IgD-negative memory B cell (primary cell): ENCODE results near the gene MTFMT. TPM values are rescaled to one million over a fixed set of nuclear protein-coding genes. Genes with fewer than 3 reads are reported as not detected.

ENCODE experiments used
- H3K27ac Mint-ChIP-seq, 3 donors: one replicate each; pipeline ENCODE4 v1.8.0; 2020 to 2022; ENCODE audit warnings: mild to moderate bottlenecking in 3 of 3, mixed read lengths in 3 of 3, moderate library complexity in 1 of 3
- H3K27me3 Mint-ChIP-seq: one replicate; pipeline ENCODE4 v1.8.0; 2021; ENCODE audit warnings: mixed read lengths
- H3K36me3 Mint-ChIP-seq: one replicate; pipeline ENCODE4 v1.8.0; 2020; ENCODE audit warnings: mild to moderate bottlenecking, mixed read lengths
- H3K4me1 Mint-ChIP-seq, 3 donors: one replicate each; pipeline ENCODE4 v1.8.0; 2020 to 2022; ENCODE audit warnings: mixed read lengths in 3 of 3, mild to moderate bottlenecking in 1 of 3
- H3K4me3 Mint-ChIP-seq, 4 donors: one replicate each; pipeline ENCODE4 v1.8.0; 2020 to 2022; ENCODE audit warnings: mild to moderate bottlenecking in 4 of 4, mixed read lengths in 4 of 4, moderate library complexity in 3 of 4
- H3K9me3 Mint-ChIP-seq, 3 donors: one replicate each; pipeline ENCODE4 v1.8.0; 2020 to 2021; ENCODE audit warnings: mixed read lengths in 3 of 3, mild to moderate bottlenecking in 1 of 3
- polyA plus RNA-seq: library from polyadenylated mRNA; unstranded; fragments of 300-500 nt; fragmentation: Illumina TruSeq; gene quantifications from one replicate; pipeline ENCODE4 v1.2.3, GENCODE V29; 2021

The MTFMT gene
- polyA plus RNA-seq, 1 donor from 2014 or later = 15.8 TPM

GRCh38 chr15:65067317-65067644, 37.8 kb upstream of the MTFMT start:
- H3K4me1 Mint-ChIP-seq = peaks cover 0 to 6% (median 0%) of the 10 kb centered on the region in 3 donors
- peaks cover 0 to under 1% (median 0%) of the 10 kb centered on the region in 3 donors for H3K9me3 Mint-ChIP-seq
- H3K27ac Mint-ChIP-seq = no peak overlapping the region
- H3K4me3 Mint-ChIP-seq = peak overlapping the region in 1 of 4 donors; percentile 47
- no peaks in the 10 kb centered on the region for H3K36me3 Mint-ChIP-seq
- H3K27me3 Mint-ChIP-seq = peaks cover 25% of the 10 kb centered on the region

DNA sequence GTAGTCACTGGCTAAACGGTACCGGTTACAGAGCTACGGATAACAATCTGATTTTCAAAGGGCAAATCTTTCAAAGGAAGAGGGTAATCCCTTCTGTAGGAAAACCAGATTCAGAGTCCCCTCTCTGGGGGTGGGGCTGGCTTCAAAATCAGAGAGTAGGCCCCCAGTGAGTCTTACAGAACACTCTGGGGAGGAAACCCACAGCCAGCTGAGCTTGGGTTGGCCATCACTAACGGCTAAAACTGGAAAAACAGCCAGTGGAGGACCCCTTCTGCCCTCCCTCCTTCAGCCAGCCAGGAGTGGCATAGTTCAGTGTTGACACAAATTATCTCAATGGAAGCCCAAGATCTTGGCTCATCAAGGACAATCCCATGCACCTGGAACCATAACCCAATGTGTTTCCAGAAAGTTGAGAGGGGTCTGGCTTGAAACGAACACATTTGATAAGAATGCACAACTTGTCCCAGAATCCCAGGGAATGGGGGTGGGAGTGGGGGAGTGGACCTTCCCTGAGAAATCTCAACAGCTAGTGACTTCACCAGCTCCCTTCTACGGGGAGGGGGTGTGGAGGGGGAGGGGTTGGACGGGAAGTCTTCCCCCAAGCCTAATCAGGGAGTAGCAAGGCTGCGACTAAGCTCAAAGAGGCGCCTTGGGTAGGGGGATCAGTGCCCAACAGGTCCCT, 37.3 kb upstream of the MTFMT start:
- no peaks in the 10 kb centered on the region for H3K36me3 Mint-ChIP-seq
- peaks cover 25% of the 10 kb centered on the region for H3K27me3 Mint-ChIP-seq
- H3K4me1 Mint-ChIP-seq = peaks cover 0 to 5% (median 0%) of the 10 kb centered on the region in 3 donors
- no peak overlapping the region for H3K27ac Mint-ChIP-seq
- H3K4me3 Mint-ChIP-seq = no peak overlapping the region
- no peaks in the 10 kb centered on the region for H3K9me3 Mint-ChIP-seq

- H3K4me1 Mint-ChIP-seq = peaks cover 0 to 5% (median 0%) of the 10 kb centered on the region in 3 donors
- no peak overlapping the region for H3K27ac Mint-ChIP-seq
- no peak overlapping the region for H3K4me3 Mint-ChIP-seq
- H3K27me3 Mint-ChIP-seq = peaks cover 25% of the 10 kb centered on the region
- H3K9me3 Mint-ChIP-seq = no peaks in the 10 kb centered on the region
- no peaks in the 10 kb centered on the region for H3K36me3 Mint-ChIP-seq
Observed at GRCh38 chr15:65066001-65066634, 36.7 kb upstream of the MTFMT start.

- H3K4me3 Mint-ChIP-seq = no peak overlapping the region
- H3K27ac Mint-ChIP-seq = no peak overlapping the region
- H3K4me1 Mint-ChIP-seq = peaks cover 0 to 3% (median 0%) of the 10 kb centered on the region in 3 donors
- no peaks in the 10 kb centered on the region for H3K9me3 Mint-ChIP-seq
- H3K27me3 Mint-ChIP-seq = peaks cover 19% of the 10 kb centered on the region
- no peaks in the 10 kb centered on the region for H3K36me3 Mint-ChIP-seq
Observed at GRCh38 chr15:65062726-65063125, 33.3 kb upstream of the MTFMT start.

GRCh38 chr15:65062061-65062460, 32.6 kb upstream of the MTFMT start:
- Mint-ChIP-seq H3K27ac (no peak overlapping the region), H3K4me3 (no peak overlapping the region), H3K9me3 (no peaks in the 10 kb centered on the region), H3K36me3 (no peaks in the 10 kb centered on the region), H3K27me3 (peaks cover 15% of the 10 kb centered on the region), H3K4me1 (no peaks in the 10 kb centered on the region)

DNA sequence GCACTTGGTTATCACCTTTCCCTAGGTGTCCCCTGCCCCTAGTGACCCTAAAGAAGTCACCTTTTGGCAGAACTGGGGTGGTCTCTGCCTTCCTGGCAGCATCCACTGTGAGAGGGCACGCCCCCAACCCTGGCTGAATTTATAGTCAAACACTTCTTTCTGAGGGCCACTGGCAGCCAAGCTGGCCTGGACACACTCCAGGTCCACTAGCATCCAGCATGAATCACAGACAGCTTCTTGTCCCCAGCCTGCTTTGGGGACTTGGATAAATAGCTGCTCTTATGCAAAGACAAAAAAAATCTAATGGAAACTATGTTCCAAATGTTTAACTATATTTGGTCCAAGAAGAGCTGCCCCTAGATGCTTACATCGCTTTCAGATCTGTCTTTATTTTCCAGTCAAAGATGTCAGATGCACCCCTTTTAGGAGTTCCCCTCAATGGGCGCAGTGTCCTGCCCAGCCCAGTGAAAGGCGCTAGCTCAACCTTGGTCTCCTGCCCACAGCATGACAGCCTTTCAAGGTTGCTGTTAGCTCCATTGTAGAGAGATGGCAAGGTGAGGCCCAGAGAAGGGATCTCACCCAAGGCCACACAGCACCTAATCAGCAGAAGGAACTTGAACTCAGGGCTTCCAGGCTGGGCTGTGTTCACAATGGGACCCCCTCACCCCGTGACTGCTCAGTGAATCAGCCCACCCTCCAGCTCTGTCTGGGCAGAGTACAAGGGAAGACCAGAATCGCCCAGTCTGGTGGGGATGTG, 31.4 kb upstream of the MTFMT start:
- H3K4me3 Mint-ChIP-seq = no peak overlapping the region

GRCh38 chr15:65059931-65060596, 30.6 kb upstream of the MTFMT start:
- H3K4me3 Mint-ChIP-seq = no peak overlapping the region
- peaks cover 5% of the 10 kb centered on the region for H3K27me3 Mint-ChIP-seq
- no peaks in the 10 kb centered on the region for H3K9me3 Mint-ChIP-seq
- H3K4me1 Mint-ChIP-seq = no peaks in the 10 kb centered on the region
- H3K36me3 Mint-ChIP-seq = no peaks in the 10 kb centered on the region
- H3K27ac Mint-ChIP-seq = no peak overlapping the region

More for the DNA sequence above, 31.4 kb upstream of the MTFMT start:
- peaks cover 10% of the 10 kb centered on the region for H3K27me3 Mint-ChIP-seq
- no peaks in the 10 kb centered on the region for H3K36me3 Mint-ChIP-seq
- H3K9me3 Mint-ChIP-seq = no peaks in the 10 kb centered on the region
- H3K4me1 Mint-ChIP-seq = no peaks in the 10 kb centered on the region
- H3K27ac Mint-ChIP-seq = no peak overlapping the region

- Mint-ChIP-seq H3K4me3 (no peak overlapping the region), H3K9me3 (no peaks in the 10 kb centered on the region), H3K36me3 (no peaks in the 10 kb centered on the region), H3K27me3 (no peaks in the 10 kb centered on the region), H3K27ac (no peak overlapping the region), H3K4me1 (no peaks in the 10 kb centered on the region)
Observed at GRCh38 chr15:65059369-65059750, 29.9 kb upstream of the MTFMT start.

DNA sequence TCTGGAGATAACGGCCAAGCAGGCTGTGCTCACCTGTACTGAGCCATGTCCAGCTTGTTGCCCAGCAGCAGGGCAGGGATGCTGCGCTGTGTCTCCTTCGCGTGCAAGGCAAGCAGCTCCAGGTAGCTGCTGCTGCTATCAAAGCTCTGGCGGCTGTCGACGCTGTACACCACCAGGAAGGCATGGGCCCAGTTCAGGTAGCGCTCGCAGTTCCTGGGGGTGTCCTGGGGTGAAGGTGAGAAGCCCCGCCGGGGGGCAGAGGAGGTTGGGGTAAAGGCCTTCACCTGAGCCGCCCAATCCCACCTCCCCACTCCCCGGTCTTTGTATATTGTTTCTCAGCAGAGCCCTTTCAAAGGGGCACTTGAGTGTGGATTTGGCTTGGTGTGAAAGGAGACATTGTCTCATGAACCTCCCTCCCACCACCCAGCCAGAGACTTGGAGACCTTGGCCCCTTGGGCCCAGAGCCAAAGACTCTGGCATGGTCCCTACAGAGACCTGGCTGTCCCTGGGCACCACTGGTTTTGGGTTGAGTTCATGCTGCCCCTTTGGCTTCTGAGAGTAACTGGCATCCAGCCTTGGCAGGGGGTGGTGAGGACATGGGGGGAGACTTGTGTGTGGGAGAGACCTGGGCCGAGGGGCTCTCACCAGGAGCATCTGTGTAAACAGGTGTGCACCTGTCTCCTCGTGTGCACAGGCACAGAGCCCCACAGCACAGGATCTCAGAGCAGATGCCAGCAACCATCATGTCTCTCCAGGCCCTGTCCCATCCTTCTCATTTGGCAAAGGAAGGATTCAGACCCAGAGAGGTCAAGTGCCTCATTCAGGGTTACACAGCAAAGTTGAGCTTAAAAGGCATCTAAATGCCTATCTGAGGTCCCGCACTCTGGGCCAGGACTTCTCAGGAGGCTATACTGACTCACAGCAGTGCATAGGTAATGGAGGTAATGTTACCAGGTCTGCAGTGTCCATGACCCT, 29.2 kb upstream of the MTFMT start:
- no peaks in the 10 kb centered on the region for H3K9me3 Mint-ChIP-seq
- H3K27ac Mint-ChIP-seq = no peak overlapping the region
- no peak overlapping the region for H3K4me3 Mint-ChIP-seq
- H3K27me3 Mint-ChIP-seq = no peaks in the 10 kb centered on the region
- H3K4me1 Mint-ChIP-seq = no peaks in the 10 kb centered on the region
- no peaks in the 10 kb centered on the region for H3K36me3 Mint-ChIP-seq

DNA sequence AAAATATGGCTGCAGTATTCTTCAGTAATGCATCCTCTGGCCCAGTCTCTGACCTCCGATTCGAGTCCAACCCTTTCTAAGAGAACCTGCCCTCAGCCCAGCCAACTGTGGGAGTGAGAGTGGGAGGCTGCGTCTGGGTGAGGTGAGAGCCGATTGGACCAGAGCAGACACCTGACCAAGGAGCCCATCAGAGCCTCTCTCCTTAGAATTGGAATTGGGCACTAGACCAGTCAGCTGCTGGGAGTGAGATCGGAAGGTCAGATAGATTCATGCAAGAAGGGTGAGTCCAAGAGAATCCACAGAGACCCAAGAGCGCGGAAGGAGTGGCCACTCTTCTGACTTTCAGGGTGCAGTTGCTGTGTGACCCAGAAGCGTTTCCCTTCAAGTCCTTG, 28.1 kb upstream of the MTFMT start:
- H3K4me3 Mint-ChIP-seq = no peak overlapping the region
- no peaks in the 10 kb centered on the region for H3K36me3 Mint-ChIP-seq
- H3K27ac Mint-ChIP-seq = no peak overlapping the region
- H3K9me3 Mint-ChIP-seq = no peaks in the 10 kb centered on the region
- no peaks in the 10 kb centered on the region for H3K27me3 Mint-ChIP-seq
- no peaks in the 10 kb centered on the region for H3K4me1 Mint-ChIP-seq

DNA sequence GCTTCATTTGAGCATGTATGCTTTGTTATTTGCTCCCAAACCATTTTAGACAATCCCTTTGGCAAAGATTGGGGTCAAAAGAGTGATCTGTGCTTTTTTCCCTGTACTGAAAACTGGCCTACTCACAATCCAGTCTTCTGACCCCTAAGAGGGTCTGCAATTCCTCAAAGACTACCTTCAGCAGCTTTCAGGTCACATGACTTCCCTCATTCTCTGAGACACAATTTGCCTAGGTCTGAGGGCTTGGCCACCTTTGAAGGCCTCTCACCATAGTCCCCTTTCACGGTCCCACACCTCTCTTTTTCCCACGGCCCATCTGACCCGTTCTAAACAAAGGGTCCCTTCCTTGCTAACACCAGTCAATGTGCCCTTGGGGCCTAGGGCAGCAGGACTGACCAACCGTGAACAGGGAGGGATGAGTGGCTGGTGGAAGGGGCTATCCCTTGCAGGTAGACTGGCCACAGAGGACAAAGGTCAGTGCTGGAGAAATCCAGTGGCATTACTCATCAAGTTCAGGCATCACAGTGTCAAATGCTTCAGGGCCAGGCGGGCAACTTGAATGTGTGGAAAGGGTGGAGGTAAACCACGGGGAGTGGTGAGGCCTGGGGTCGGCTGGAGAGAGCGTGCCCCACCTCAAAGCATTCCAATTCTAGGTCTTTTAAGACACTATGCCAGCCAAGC, 27.6 kb upstream of the MTFMT start:
- Mint-ChIP-seq H3K4me3 (no peak overlapping the region), H3K4me1 (no peaks in the 10 kb centered on the region), H3K36me3 (no peaks in the 10 kb centered on the region), H3K27me3 (no peaks in the 10 kb centered on the region), H3K9me3 (no peaks in the 10 kb centered on the region), H3K27ac (no peak overlapping the region)

DNA sequence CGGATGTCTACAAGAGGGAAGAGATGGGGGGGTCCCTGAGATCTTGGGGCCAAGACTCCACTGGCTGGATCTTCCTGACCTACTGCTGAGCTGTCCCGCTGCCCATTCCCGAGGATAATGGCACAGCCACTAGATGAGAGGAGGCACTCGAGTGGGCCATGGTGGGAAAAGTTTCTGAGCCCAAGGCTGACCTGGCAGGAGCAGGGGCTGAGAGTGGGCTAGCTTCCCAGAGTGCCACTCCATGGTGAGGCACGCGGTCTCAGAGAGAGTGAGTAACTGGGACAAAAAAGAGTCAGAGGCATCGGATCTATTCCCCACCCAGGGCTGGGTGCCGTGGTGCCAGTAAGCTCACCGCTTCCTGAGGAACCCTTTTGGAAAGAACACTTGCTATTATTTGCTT, 26.7 kb upstream of the MTFMT start:
- Mint-ChIP-seq H3K27ac (no peak overlapping the region), H3K4me1 (peaks cover 0 to 3% (median 0%) of the 10 kb centered on the region in 3 donors), H3K36me3 (no peaks in the 10 kb centered on the region), H3K9me3 (no peaks in the 10 kb centered on the region), H3K27me3 (no peaks in the 10 kb centered on the region), H3K4me3 (no peak overlapping the region)

- peaks cover 2 to 5% (median 2%) of the 10 kb centered on the region in 3 donors for H3K4me1 Mint-ChIP-seq
- no peak overlapping the region for H3K4me3 Mint-ChIP-seq
- H3K36me3 Mint-ChIP-seq = no peaks in the 10 kb centered on the region
- no peaks in the 10 kb centered on the region for H3K9me3 Mint-ChIP-seq
- H3K27ac Mint-ChIP-seq = peak overlapping the region in 1 of 3 donors; percentile 87
- no peaks in the 10 kb centered on the region for H3K27me3 Mint-ChIP-seq
Observed at GRCh38 chr15:65055201-65055870, 25.9 kb upstream of the MTFMT start.
